Neutrophil (primary cell): ENCODE measurements around the gene OR6S1.

ENCODE experiments used
- H3K27ac ChIP-seq: fragments of 200-600 bp; sonication (generic); 2 replicates; pipeline ENCODE4 v1.5.1; 2016; ENCODE audit warnings: mild to moderate bottlenecking, moderate library complexity
- H3K27me3 ChIP-seq: fragments of 200-600 bp; sonication (generic); 2 replicates; pipeline ENCODE4 v1.6.0; 2016; ENCODE audit warnings: mild to moderate bottlenecking
- H3K36me3 ChIP-seq: fragments of 200-600 bp; sonication (generic); 2 replicates; pipeline ENCODE4 v1.5.1; 2017
- H3K4me1 ChIP-seq, 2 experiments: fragments of 200-600 bp in 1 of 2; sonication (generic) in 1 of 2; 1 replicate in 1 of 2; 2 replicates in 1 of 2; pipeline versions ENCODE4 v1.5.1 to v1.6.1; 2013 to 2016; ENCODE audit warnings: low read depth in 1 of 2, low read length in 1 of 2, mild to moderate bottlenecking in 1 of 2, moderate library complexity in 1 of 2; ENCODE audit not compliant: control insufficient read depth in 1 of 2, insufficient read depth in 1 of 2
- H3K4me3 ChIP-seq, 2 experiments: fragments of 200-600 bp in 1 of 2; sonication (generic) in 1 of 2; 1 replicate in 1 of 2; 2 replicates in 1 of 2; pipeline ENCODE4 v1.5.1; 2013 to 2016; ENCODE audit warnings: low read depth in 1 of 2, low read length in 1 of 2, mild to moderate bottlenecking in 1 of 2, moderate library complexity in 1 of 2
- H3K9me3 ChIP-seq: fragments of 200-600 bp; sonication (generic); 2 replicates; pipeline ENCODE4 v1.5.1; 2016
- TF ChIP-seq, protein P1 (sequence below): fragments of 200-600 bp; sonication (generic); IDR thresholded peaks from 2 replicates; pipeline ENCODE4 v1.5.1; 2016; ENCODE audit warnings: antibody characterized with exemption

The OR6S1 gene

GRCh38 chr14:20607617-20608016 lies 33.9 kb downstream of the OR6S1 start:
- TF ChIP-seq, protein P1, sequence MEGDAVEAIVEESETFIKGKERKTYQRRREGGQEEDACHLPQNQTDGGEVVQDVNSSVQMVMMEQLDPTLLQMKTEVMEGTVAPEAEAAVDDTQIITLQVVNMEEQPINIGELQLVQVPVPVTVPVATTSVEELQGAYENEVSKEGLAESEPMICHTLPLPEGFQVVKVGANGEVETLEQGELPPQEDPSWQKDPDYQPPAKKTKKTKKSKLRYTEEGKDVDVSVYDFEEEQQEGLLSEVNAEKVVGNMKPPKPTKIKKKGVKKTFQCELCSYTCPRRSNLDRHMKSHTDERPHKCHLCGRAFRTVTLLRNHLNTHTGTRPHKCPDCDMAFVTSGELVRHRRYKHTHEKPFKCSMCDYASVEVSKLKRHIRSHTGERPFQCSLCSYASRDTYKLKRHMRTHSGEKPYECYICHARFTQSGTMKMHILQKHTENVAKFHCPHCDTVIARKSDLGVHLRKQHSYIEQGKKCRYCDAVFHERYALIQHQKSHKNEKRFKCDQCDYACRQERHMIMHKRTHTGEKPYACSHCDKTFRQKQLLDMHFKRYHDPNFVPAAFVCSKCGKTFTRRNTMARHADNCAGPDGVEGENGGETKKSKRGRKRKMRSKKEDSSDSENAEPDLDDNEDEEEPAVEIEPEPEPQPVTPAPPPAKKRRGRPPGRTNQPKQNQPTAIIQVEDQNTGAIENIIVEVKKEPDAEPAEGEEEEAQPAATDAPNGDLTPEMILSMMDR = no peak
- Histone ChIP-seq H3K27ac (no peak overlapping the region), H3K36me3 (no peaks in the 10 kb centered on the region), H3K27me3 (peaks cover 28% of the 10 kb centered on the region), H3K9me3 (no peaks in the 10 kb centered on the region), H3K4me3 (no peak overlapping the region), H3K4me1 (peaks cover 29 to 36% of the 10 kb centered on the region in 2 experiments)

- Histone ChIP-seq H3K27ac (no peak overlapping the region), H3K9me3 (no peaks in the 10 kb centered on the region), H3K4me3 (no peak overlapping the region), H3K27me3 (peaks cover 23% of the 10 kb centered on the region), H3K36me3 (no peaks in the 10 kb centered on the region), H3K4me1 (peaks cover 31 to 33% of the 10 kb centered on the region in 2 experiments)
- TF ChIP-seq, protein P1 = no peak
Observed at GRCh38 chr14:20606902-20607242, 34.6 kb downstream of the OR6S1 start.

DNA sequence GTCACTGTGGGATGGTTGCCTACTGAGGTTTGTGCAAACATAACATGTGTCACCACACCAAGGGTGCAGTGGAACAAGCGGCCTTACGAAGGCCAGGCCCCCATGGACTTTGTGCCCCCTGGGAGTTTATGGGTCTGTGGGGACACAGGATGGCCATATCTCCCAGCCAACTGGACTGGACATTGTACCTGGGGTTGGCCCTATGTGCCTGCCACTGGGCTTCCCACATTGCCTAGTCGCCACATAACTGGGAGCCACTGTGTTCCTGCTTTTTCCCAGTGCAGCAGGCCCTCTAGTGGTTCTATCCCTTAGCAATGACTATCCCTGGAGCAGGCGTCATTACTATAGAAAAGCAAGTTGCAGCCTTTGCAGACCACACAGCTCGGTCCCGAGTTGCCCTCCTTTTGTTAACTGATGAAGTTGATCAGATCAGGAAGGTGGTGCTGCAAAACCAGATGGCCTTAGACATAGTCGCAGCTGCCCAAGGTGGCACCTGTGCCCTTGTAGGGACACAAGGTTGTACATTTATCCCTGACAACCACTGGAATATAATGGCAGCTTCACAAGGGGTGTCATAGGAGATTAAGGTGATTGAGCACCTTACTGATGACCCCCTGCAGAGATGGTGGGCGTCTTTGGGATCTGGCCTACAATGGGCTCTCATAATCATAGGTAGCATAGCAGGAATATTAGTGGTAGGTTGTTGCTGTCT lies 35.1 kb downstream of the OR6S1 start:
- TF ChIP-seq, protein P1 = no peak

DNA sequence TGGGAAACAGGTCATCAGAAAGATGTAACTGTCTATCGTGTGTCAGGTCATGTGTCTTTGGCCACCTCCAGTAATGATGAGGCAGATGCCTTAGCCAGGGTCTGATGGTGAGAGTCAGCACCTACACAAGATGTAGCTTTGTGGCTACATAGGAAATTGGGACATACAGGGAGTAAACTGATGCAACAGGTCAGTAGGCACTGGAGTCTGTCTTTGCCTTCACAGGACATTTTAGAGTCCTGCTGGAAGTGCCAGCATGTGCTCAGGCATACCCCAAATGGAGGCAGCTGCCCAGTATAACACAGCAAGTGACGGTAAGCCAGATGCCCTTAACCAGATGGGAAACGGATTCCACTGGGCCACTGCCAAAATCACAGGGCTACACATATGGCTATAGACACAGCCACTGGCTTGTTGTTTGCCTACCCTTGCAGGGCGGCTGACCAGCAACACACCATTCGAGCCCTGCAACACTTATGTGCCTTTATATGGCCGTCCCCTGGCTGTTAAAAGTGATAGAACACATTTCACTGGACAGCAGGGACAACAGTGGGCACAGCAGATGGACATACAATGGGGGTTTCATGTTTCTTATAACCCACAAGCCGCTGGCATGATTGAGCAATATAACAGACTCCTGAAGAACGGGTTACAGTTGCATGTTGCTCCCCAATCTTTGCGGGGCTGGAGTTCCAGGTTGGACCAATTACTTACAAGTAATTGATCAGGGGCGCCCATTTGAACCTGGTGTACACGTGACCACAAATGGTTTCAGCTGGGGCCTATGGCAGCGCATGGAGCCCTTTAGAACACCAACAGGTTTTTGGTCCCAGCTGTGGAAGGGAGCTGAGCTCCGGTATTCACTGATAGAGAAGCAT lies 37.4 kb downstream of the OR6S1 start:
- Histone ChIP-seq H3K27me3 (no peaks in the 10 kb centered on the region), H3K9me3 (no peaks in the 10 kb centered on the region)
- TF ChIP-seq, protein P1 = no peak

More for the DNA sequence above, 35.1 kb downstream of the OR6S1 start:
- H3K4me3 ChIP-seq = no peak overlapping the region
- no peak overlapping the region for H3K27ac ChIP-seq
- H3K4me1 ChIP-seq = peaks cover 36 to 38% of the 10 kb centered on the region in 2 experiments
- peaks cover 18% of the 10 kb centered on the region for H3K27me3 ChIP-seq
- H3K36me3 ChIP-seq = no peaks in the 10 kb centered on the region
- H3K9me3 ChIP-seq = no peaks in the 10 kb centered on the region

GRCh38 chr14:20602583-20602982 lies 38.9 kb downstream of the OR6S1 start:
- TF ChIP-seq, protein P1 = no peak
- Histone ChIP-seq H3K27ac (no peak overlapping the region), H3K4me1 (peaks cover 22% of the 10 kb centered on the region in 2 experiments), H3K36me3 (no peaks in the 10 kb centered on the region), H3K27me3 (no peaks in the 10 kb centered on the region), H3K9me3 (no peaks in the 10 kb centered on the region), H3K4me3 (no peak overlapping the region)

More for the DNA sequence above, 37.4 kb downstream of the OR6S1 start:
- Histone ChIP-seq H3K4me1 (peaks cover 22% of the 10 kb centered on the region in 2 experiments), H3K4me3 (no peak overlapping the region), H3K36me3 (no peaks in the 10 kb centered on the region), H3K27ac (no peak overlapping the region)
